Stimulated activated CD8-positive, alpha-beta memory T cell treated with anti-CD3 and anti-CD28 coated beads, Interleukin-4, amount 100 ng/mL, for 1 hour (primary cell): ENCODE results near the gene AIFM3.

Source experiments
- DNase-seq, 2 donors: peaks; one replicate each; pipeline ENCODE4 v3.0.0-alpha.2; 2020; ENCODE audit warnings: low read depth in 2 of 2, low spot score in 1 of 2

The AIFM3 gene

GRCh38 chr22:20990184-20991180 lies 23.4 kb downstream of the AIFM3 start:
- no peak for DNase-seq

GRCh38 chr22:20991252-20992055 lies 24.4 kb downstream of the AIFM3 start:
- no peak for DNase-seq

- DNase-seq, result no peak
These were observed 25.0 kb downstream of the AIFM3 start for GRCh38 chr22:20992056-20992442.

GRCh38 chr22:20992456-20993303 lies 25.6 kb downstream of the AIFM3 start:
- no peak for DNase-seq

GRCh38 chr22:20993304-20994127 lies 26.5 kb downstream of the AIFM3 start:
- no peak for DNase-seq

- no peak for DNase-seq
These were observed 27.3 kb downstream of the AIFM3 start for GRCh38 chr22:20994128-20994901.

- no peak for DNase-seq
These were observed 27.8 kb downstream of the AIFM3 start for GRCh38 chr22:20994902-20995241.

- no peak for DNase-seq
These were observed 28.4 kb downstream of the AIFM3 start for GRCh38 chr22:20995329-20996030.

- DNase-seq, result no peak
These were observed 29.0 kb downstream of the AIFM3 start for GRCh38 chr22:20996031-20996410.

GRCh38 chr22:20996598-20997535 lies 29.8 kb downstream of the AIFM3 start:
- DNase-seq, result no peak

GRCh38 chr22:20997536-20998257 lies 30.6 kb downstream of the AIFM3 start:
- DNase-seq, result no peak

- no peak for DNase-seq
These were observed 31.6 kb downstream of the AIFM3 start for GRCh38 chr22:20998411-20999336.

GRCh38 chr22:20999350-21000206 lies 32.5 kb downstream of the AIFM3 start:
- DNase-seq, result no peak

- no peak for DNase-seq
These were observed 33.3 kb downstream of the AIFM3 start for GRCh38 chr22:21000207-21000986.
